NCI-H2227 treated with DMSO at 0.1 percent for 48 hours (cell line): ENCODE results near the gene APRT.
A peak's percentile ranks its signal among the peaks of the same experiment; 100 is the strongest.
"Not testable (repeated sequence)": the region's sequence is repeated elsewhere in the genome, so short reads cannot be mapped to it uniquely, and the experiment has no call there.

Experiments used
- DNase-seq: peaks from one replicate; lab custom pipeline; 2025; lab: John Stamatoyannopoulos, UW

The APRT gene

GRCh38 chr16:88772871-88773811 is 38.6 kb downstream of the APRT start:
- DNase-seq = no peak

GRCh38 chr16:88771781-88772180 is 39.9 kb downstream of the APRT start:
- not testable (repeated sequence) for DNase-seq

DNA sequence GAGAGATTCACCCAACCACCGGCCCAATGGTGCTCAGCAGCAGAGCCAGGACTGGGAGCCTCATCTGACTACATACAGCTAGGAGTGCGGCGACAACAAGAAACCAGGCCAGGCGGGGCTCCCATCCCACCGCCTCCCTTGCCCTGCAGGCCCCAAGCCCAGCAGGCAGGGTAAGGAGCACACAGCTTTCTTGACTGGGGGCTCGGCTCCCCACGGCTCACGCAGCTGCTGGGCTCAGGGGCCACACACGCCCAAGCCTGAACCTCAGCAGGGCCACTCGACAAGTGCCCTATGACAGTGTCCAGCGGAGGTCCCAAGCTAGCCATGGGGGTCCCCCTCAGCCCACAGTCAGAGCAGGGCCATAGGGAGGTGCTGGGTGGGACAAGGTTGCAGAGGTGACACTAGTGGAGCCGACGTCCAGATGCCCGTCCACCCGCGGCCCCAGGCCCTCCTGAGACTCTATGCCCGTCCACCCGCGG is 40.4 kb downstream of the APRT start:
- no peak for DNase-seq

DNA sequence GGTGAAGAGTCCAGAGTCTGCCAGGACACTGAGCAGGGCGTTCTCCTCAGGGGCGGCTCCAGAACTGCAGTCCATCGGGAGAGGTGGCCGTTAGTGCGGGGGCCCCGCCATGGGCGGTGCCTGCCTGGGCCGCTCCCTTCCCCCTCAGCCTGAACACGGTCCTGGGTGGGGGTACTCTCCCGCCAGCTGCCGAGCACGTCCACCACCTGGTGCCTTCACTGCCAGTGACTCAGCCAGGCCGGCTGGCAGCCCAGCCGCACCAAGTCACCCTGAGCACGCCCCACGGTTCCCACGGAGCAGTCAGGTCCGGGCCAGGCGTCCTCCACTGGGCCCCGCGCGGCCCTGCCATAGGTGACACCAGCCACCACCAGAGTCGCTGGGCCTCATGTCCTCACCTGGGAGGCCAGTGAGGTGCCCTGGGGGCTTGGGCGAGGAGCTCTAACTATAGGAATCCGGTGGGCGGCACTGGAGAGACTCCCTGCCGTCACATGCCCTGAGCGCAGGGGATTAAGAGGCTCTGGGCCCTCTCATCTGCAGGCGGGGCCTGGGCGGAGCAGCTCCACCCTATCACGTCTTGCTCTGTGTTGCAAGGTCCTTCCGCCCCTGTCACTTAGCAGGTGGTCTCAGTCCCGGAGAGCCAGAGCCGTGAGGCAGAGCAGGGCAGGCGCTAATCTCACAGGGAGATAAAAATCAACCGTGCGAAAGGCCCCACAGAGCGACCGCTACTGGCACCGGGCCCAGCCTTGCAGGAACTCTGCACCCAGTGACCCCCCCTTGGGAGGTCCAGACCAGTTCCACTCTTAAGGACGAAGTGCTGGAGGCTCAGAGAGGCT is 41.1 kb downstream of the APRT start:
- no peak for DNase-seq

- no peak for DNase-seq
Observed at GRCh38 chr16:88769617-88770460, 41.9 kb downstream of the APRT start.

GRCh38 chr16:88768071-88768783 is 43.5 kb downstream of the APRT start:
- peak; percentile 54 for DNase-seq

- no peak for DNase-seq
Observed at GRCh38 chr16:88767546-88768070, 44.1 kb downstream of the APRT start.

DNA sequence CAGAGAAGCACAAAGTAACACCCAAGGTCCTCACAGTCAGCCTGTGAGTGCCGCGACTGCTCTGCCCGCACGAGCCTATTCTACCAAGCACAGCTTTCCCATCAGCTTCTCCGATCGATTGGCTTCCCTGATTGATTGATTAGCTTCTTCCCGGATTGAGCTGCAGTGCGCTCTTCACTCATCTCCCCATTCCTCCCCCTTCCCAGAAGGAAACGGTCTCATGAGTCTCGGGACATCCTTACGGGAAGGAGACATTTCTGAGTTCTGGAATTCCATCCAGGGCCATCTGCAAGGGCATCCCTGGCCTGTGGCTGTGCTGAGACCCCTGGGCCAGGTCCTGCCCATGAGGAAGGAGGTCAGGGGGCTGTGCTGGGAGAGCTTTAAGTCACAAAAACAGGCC is 44.8 kb downstream of the APRT start:
- DNase-seq = no peak

DNA sequence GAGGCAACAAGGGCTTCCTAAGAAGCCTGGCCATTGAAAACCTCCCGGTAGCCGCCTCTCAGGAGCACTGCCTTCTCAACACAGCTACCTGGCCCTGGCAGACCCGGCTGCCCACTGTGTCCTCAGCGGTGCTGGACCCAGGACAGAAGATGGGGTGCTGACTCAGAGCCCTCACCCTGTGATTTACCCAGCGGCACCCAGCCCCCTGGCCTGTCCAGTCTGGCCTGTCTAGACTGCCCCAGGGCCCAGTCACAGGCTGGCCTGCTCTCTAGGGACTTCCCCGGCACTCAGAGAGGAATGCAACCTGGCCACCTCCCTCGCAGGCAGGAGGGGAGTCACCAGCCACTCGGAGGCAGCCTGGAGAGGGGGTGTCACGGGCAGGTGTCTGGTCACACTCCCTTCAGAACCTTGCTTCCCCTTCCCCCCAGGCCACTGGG is 46.8 kb downstream of the APRT start:
- DNase-seq = no peak

DNA sequence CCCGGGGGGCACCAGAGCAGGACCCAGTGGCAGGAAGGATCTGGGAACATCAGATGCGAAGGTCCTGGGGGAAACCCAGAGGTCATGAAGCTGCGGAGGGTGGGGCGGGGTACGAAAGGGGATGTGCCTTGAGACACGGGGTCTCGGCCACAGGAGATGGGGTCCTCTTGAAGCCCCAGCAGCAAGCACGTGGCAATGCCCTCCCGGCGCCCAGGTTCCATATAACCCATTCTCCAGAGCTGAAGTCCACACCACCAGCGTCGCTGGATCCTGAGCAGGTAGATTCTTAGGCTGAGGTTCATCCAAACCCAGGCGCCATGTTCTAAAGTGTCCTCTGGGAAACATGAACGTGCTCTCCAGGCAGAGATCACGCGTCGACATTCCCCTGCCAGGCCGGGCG is 47.6 kb downstream of the APRT start:
- DNase-seq = no peak

- no peak for DNase-seq
Observed at GRCh38 chr16:88763502-88764053, 48.1 kb downstream of the APRT start.

GRCh38 chr16:88762941-88763340 is 48.8 kb downstream of the APRT start:
- DNase-seq = no peak

GRCh38 chr16:88762258-88762870 is 49.4 kb downstream of the APRT start:
- DNase-seq = no peak

GRCh38 chr16:88761830-88762229 is 49.9 kb downstream of the APRT start:
- no peak for DNase-seq

DNA sequence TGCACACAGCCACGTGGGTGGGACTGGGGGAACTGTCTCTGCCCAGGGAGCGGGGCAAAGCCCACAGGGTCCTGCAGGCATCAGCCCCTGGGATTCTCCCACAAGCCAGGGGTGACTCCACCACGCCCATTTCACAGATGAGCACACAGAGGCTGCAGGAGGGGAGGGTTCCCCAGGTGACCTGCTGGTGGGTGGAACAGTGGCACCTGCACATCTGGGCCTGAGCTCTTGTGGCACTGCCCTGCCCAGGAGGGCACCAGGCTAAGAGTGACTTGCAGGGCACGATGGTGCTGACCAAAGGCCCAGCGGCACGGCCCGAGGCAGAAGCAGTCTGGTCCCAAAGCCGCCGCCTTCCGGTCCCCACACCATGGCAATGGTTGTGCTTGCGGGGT is 50.6 kb downstream of the APRT start:
- no peak for DNase-seq

DNA sequence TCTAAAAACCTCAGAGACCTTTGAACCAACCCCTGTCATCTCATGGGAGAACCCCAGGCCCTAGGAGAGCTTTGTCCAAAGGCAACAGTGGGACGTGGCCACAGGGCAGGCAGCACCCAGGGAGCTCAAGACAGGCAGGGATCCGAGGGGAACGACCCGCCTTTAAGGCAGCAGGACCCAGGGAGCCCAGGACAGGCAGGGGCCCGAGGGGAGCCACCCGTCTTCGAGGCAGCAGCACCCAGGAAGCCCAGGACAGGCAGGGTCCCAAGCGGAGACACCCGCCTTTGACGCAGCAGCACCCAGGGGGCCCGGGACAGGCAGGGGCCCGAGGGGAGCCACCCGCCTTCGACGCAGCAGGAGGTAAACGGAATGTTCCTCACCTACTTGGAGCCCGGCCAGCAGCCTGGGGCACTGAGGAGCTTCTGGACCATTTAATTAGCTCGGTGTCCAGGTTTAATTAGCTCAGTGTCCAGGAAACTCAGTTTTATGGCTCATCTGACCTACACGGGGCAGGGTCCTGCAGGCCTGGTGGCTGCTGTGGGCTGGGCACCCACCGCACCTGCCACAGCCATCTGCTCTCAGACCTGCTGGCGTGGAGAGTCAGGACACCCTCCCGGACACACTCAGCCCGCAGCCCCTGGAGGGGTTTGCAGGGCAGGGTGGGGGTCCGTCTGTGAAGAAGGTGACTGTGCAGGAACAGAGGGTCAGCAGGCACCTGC is 51.1 kb downstream of the APRT start:
- DNase-seq = no peak

- DNase-seq = no peak
Observed at GRCh38 chr16:88759976-88760350, 51.8 kb downstream of the APRT start.
